ACC112 (cell line): ENCODE data around the gene RNF215.
"Not testable (repeated sequence)": the region's sequence is repeated elsewhere in the genome, so short reads cannot be mapped to it uniquely, and the experiment has no call there.

ENCODE experiments used
- H2AFZ ChIP-seq: fragments of 200-600 bp; sonication (generic); one replicate; pipeline ENCODE4 v1.6.0; 2017; ENCODE audit warnings: antibody characterized with exemption, low read length; ENCODE audit not compliant: unreplicated experiment
- H3K27ac ChIP-seq: fragments of 200-600 bp; sonication (generic); 2 replicates; pipeline ENCODE4 v1.5.1; 2014; ENCODE audit warnings: low read depth, mild to moderate bottlenecking, antibody characterized with exemption, low read length, moderate library complexity
- H3K27me3 ChIP-seq: fragments of 200-600 bp; sonication (generic); 2 replicates; pipeline ENCODE4 v1.6.1; 2014; ENCODE audit warnings: mild to moderate bottlenecking, antibody characterized with exemption, low read length, moderate library complexity, mixed read lengths; ENCODE audit not compliant: insufficient read depth
- H3K36me3 ChIP-seq: fragments of 200-600 bp; sonication (generic); 2 replicates; pipeline ENCODE4 v1.6.1; 2016; ENCODE audit warnings: mild to moderate bottlenecking, antibody characterized with exemption, low read length, moderate library complexity, mixed read lengths; ENCODE audit not compliant: insufficient read depth
- H3K4me1 ChIP-seq: fragments of 200-600 bp; sonication (generic); one replicate; pipeline ENCODE4 v1.6.1; 2016; ENCODE audit warnings: low read length, mixed read lengths; ENCODE audit not compliant: insufficient read depth, unreplicated experiment, control insufficient read depth
- H3K4me3 ChIP-seq: fragments of 200-600 bp; sonication (generic); 2 replicates; pipeline ENCODE4 v1.5.1; 2014; ENCODE audit warnings: mild to moderate bottlenecking, low read depth, low read length
- H3K79me2 ChIP-seq: fragments of 200-600 bp; sonication (generic); one replicate; pipeline ENCODE4 v1.6.0; 2016; ENCODE audit warnings: low read length; ENCODE audit not compliant: control insufficient read depth, unreplicated experiment, insufficient read depth

RNF215 gene

DNA sequence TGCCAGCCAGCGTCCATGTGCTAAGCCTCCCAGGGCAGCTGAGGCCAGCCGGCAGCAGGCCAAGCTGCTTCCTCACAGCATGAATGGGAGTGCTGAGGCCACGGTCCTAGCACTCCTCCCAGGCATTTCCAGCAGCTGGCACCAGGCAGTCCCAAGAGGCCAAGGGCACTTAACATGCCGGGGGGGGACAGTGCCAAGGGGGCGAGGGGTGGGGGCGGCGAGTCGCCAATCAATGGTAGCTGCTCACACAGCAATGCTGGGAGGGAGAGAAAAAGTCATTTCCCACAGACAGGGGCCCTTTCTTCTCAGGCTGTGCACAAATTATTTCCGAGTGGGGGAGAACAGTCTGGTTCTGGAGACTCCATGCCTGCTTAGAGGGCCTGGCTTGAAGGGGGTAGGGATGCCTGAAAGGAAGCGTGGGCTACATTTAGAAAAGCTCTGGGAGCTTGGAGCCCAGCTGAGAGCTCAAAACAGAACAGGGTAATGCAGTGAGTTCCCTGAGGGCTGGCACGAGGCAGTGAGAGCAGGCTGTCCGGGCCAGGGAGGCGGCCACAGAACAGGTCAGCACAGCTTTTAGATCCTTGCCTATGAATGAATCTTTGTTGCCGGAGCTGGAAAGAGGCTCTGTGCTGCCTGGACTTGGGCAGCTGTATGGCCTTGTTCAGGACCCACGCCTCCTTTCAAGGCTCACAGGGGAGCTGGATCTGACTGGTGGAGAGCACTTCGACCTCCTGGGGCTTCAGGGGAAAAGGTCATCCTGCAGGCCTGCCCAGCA is 46.1 kb downstream of the RNF215 start:
- H3K4me3 ChIP-seq, result no peak overlapping the region
- H3K36me3 ChIP-seq, result 0 out of 2 replicates have a peak, but pooled peaks cover 9% of the 10 kb centered on the region
- H3K27ac ChIP-seq, result no peak overlapping the region
- H2AFZ ChIP-seq, result no peak overlapping the region
- no peaks in the 10 kb centered on the region for H3K27me3 ChIP-seq
- H3K79me2 ChIP-seq, result no peaks in the 10 kb centered on the region
- no peaks in the 10 kb centered on the region for H3K4me1 ChIP-seq

DNA sequence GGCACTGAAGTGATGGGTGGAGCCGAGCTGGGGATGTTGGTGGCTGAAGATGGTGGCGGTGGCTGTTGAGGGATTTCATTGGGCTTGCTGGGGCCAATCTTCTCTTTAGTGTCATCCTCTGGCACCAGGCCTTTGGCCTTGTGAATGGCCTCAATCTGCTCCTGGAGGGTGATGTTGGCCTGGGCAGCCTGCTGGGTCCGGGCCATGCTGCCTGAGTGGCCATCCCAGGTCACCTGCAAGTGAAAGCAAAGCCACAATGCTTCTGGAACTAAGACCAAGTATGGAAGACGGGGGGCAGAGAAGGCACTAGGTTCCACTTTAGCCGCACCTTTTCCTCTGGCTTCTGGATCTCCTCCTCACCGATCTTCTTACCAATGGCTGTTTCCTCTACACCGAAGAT is 48.4 kb downstream of the RNF215 start:
- H3K27me3 ChIP-seq, result no peaks in the 10 kb centered on the region
- no peak overlapping the region for H3K4me3 ChIP-seq
- no peak overlapping the region for H2AFZ ChIP-seq
- H3K79me2 ChIP-seq, result no peaks in the 10 kb centered on the region
- no peak overlapping the region for H3K27ac ChIP-seq
- no peaks in the 10 kb centered on the region for H3K4me1 ChIP-seq
- 0 out of 2 replicates have a peak, but pooled peaks cover 6% of the 10 kb centered on the region for H3K36me3 ChIP-seq

DNA sequence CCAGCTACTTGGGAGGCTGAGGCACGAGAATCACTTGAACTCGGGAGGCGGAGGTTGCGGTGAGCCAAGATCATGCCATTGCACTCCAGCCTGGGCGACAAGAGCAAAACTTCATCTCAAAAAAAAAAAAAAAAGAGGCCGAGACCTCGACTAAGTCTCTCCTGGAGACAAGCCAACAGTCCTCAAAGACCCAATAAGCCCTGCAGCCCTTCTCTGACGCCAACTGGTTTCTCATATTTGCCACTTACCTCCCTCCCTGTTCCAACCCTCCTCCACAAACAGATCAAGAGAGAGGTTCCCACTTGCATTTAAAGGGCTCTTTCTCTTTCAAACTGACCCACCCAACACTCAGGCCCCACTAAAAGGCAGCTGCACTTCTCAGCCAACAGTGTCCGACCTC is 48.9 kb downstream of the RNF215 start:
- H3K79me2 ChIP-seq, H2AFZ ChIP-seq, H3K27ac ChIP-seq, H3K27me3 ChIP-seq, H3K36me3 ChIP-seq, H3K4me3 ChIP-seq, H3K4me1 ChIP-seq: not testable (repeated sequence)

DNA sequence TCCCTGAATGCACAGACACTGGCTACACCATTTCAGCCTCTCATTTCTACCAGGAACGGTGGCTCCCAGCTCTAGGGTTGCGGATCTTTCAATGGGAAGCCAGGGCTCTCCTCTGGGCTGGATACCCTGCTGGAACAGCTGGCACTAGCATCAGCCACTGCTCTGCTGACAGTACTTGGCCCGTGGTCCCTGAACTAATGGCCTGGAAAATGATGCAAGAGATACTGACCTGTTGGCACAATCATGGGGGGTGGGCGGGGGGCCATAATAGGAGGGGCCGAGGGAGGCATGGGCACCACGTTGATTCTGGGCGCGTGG is 49.8 kb downstream of the RNF215 start:
- Histone ChIP-seq H3K79me2 (no peaks in the 10 kb centered on the region), H2AFZ (no peak overlapping the region), H3K4me3 (no peak overlapping the region), H3K36me3 (no peaks in the 10 kb centered on the region), H3K27me3 (no peaks in the 10 kb centered on the region), H3K27ac (no peak overlapping the region), H3K4me1 (no peaks in the 10 kb centered on the region)

DNA sequence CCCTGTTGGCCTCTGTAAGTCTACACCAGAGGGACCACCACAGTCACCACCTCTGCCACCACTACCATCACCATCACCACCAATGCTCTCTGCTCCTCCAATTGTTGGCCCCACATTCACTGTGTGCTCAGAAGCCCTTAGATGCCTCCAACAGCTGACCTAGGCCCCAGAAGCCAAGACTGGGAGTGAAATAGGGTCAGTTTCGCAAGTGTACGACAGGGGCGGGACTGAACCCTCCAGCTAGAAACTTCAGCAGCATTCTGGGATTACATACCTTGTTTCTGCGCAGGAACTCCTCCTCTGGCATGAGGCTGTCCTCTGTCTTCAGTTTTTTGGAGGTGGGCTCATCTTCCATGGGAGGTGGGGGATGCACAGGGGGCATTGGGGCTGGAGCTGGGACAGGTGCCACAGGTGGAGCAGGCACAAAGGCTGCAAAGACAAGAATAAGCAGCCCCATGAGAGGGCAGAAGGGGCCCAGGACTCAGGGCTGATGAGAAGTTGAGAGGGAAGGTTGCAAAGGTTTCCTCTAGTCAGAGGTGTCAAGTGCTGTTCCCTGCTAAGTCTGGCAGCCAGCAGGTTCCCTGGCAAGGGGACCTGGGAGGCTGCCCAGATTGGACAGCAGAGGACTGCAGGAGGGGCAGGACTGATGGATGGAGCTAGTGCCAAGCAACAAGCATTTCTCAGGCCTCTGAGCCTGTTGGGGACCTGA is 50.3 kb downstream of the RNF215 start:
- no peaks in the 10 kb centered on the region for H3K4me1 ChIP-seq
- no peaks in the 10 kb centered on the region for H3K27me3 ChIP-seq
- H3K4me3 ChIP-seq, result no peak overlapping the region
- H2AFZ ChIP-seq, result no peak overlapping the region
- no peak overlapping the region for H3K27ac ChIP-seq
- no peaks in the 10 kb centered on the region for H3K36me3 ChIP-seq
- H3K79me2 ChIP-seq, result no peaks in the 10 kb centered on the region

DNA sequence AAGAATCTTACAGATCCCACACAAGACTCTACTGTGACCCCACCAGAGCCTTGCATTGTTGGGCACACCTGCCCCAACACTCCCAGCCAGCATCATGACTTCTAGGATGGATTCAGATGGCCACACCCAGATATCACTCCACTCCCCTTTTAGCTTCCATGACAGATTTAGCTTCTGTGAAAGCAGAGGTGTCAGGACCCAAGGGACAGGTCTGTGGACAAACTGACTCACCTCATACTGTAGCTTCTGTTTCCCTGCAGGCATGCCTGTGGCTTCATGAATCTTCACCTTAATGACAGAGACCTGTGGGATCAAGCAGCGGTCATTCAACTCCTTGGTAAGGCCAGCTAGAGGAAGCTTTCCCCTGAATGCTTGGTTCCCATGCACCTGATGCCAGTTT is 52.0 kb downstream of the RNF215 start:
- Histone ChIP-seq H3K4me3 (no peak overlapping the region), H2AFZ (no peak overlapping the region), H3K36me3 (no peaks in the 10 kb centered on the region), H3K27ac (no peak overlapping the region), H3K79me2 (no peaks in the 10 kb centered on the region), H3K27me3 (no peaks in the 10 kb centered on the region), H3K4me1 (no peaks in the 10 kb centered on the region)

DNA sequence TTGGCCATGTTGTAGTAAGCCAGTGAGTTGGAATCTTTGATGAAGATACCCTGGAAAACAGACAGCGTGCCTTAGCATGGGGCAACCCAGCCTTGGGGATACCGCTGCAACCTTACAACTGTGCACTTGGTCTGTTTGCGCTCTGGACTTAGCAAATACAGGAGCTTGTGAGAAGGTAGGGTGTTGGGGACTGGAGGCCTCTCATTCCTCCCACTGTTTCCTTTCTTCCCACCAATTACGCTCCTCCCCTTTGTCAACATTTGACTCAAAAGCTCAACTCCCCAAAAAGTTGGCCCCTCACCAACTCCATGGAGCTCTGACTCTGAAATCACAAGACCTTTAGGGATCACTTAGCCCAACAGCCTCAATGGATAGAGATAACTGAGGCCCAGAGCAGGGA is 52.6 kb downstream of the RNF215 start:
- Histone ChIP-seq H3K36me3 (no peaks in the 10 kb centered on the region), H3K79me2 (no peaks in the 10 kb centered on the region), H3K4me1 (no peaks in the 10 kb centered on the region), H2AFZ (no peak overlapping the region), H3K27ac (no peak overlapping the region), H3K4me3 (no peak overlapping the region), H3K27me3 (no peaks in the 10 kb centered on the region)

DNA sequence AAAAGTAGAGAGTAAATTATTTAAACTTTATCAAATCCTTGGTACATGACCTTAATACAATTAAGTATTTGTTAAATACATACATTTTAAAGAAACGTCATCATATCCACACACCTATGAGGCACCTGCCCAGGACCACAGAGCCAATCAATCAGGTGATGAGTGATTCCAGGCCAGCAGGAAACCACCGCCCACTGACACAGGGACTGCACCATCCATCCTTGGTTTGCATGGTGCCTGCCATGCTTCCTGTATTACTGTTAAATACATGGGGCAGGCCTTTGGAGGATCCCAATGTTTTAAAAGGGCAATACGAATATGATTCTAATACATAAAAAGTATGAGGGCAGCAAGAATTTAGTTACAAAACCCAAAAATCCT is 53.5 kb downstream of the RNF215 start:
- Histone ChIP-seq H3K27ac (no peak overlapping the region), H3K79me2 (no peaks in the 10 kb centered on the region), H3K4me3 (no peak overlapping the region), H3K27me3 (no peaks in the 10 kb centered on the region), H2AFZ (no peak overlapping the region), H3K4me1 (no peaks in the 10 kb centered on the region), H3K36me3 (no peaks in the 10 kb centered on the region)

DNA sequence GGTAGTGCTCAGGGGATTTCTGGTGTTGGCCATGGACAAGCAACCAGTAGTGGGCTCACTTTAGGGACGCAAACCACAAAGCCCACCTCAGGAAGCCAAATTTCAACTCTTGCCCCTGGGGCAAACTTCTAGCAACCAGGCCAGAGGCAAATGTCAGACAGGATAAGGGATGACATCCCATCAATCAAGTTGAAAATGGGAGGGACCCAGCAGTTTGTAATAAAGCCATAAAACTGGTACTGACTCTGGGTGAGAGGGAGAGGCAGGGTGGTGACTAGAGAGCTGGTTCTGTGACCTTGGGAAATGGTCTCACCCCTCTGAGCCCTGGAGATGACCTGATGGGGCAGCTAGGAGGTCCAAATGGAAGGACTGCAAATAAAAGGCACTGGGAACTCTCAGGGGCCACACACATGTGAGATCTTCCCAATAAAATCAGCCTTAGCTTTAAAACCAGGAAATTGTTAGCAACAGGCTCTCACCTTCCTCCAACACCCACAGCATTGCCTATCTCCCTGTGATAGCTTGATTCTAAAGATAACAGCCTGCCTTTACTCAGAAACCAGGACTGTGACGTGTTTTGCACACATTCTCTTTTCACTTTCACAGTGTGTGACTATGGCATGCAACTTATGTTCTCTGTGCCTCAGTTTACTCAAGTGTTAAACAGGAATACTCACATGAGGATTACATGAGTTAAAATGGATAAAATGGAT is 54.1 kb downstream of the RNF215 start:
- Histone ChIP-seq H3K4me3 (no peak overlapping the region), H3K4me1 (no peaks in the 10 kb centered on the region), H3K27ac (no peak overlapping the region), H3K79me2 (no peaks in the 10 kb centered on the region), H2AFZ (no peak overlapping the region), H3K36me3 (no peaks in the 10 kb centered on the region), H3K27me3 (no peaks in the 10 kb centered on the region)

DNA sequence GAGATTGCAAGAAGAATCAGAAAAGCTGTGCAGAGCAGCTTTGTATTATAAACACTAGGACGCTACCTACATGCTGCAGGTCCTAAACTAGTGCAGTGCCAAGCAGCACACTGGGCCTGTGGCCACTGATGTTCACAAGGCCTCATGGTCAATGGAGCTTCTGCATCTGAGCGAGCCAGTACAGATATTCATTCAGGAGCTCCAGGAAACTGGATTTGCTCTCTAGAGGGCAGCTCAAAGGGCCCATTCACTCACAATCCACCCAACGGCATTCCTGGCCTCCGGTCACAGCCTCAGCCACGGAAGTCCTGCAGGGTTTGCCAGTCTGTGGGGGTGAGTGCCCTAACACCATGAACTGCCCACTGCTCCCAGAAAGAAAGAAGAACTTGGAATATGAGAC is 54.7 kb downstream of the RNF215 start:
- no peaks in the 10 kb centered on the region for H3K36me3 ChIP-seq
- no peak overlapping the region for H3K27ac ChIP-seq
- no peaks in the 10 kb centered on the region for H3K4me1 ChIP-seq
- H3K4me3 ChIP-seq, result no peak overlapping the region
- H2AFZ ChIP-seq, result no peak overlapping the region
- H3K27me3 ChIP-seq, result no peaks in the 10 kb centered on the region
- H3K79me2 ChIP-seq, result no peaks in the 10 kb centered on the region
